ENCODE data around the gene MRPS18B. TPM values are rescaled to one million over a fixed set of nuclear protein-coding genes. Genes with fewer than 3 reads are reported as not detected.
A peak's percentile ranks its signal among the peaks of the same experiment; 100 is the strongest.

The MRPS18B gene
- total and polyA plus RNA-seq, 2 of the 13 experiments (the other 11 are each of a cell fraction or from before 2014, with no cell fraction given) = 125 to 131 TPM

DNA sequence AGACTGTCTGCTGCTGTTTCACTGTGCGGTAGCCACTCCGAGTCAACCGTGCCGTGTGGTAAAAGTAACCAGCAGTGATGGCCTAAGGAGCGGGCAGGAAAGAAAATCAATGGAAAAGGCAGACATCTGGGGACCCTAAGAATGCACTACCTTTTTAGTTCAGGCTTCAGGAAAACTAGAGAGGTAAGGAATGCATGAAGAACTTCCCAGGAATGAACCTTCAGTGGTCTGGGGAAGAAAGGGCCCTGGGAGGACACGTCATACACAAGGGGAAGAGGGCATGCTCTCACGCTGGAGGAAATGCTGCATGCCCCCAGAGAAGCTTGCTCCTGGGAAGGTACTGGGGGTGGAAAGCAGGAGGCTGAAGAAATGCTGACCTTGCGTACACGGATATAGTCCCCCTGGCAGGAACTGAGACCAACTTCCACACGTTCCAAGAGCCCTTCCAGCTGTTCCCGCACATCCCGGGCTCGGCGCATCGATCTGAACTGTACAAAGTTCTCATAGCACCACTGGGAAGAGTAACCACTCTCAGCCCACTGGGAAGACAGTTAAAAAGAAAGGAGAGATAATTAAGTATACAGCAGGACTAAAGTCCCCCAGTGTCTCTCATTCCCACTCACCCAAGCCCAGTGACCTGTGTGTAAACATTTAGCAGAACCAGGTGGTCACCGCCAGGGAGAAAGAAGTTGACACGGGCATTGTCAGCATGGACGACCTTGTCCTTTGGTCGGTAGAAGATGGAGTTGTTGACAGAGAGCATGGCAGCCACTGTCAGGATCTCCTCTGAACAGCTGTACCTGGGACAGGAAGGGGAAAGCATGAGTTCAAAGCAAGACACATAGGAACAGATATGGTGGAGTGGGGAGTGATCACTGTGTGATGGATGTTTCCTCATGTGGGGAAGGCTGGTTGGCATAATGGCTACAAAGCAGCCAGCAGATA, 37.4 kb downstream of the MRPS18B start (continued):
- TF ChIP-seq ZNF543 (CRISPR knock-in tag; IDR thresholded peaks at IDR 0.05) (no peak), MAZ (IDR thresholded peaks at IDR 0.05; ENCODE audit: borderline replicate concordance, low read depth, low read length) (no peak), MAZ (CRISPR knock-in tag; IDR thresholded peaks at IDR 0.05; ENCODE audit: low read depth) (peak; percentile 84), ZNF598 (CRISPR knock-in tag; IDR thresholded peaks at IDR 0.05; ENCODE audit: borderline replicate concordance) (peak; percentile 49; the same call in 1 of the 2 replicates), PCBP1 (IDR thresholded peaks at IDR 0.05; ENCODE audit: borderline replicate concordance, low read depth, low read length) (no peak), GFI1 (CRISPR knock-in tag; IDR thresholded peaks at IDR 0.05; ENCODE audit: borderline replicate concordance) (peak; percentile 33; the same call in 1 of the 2 replicates), AHR (CRISPR knock-in tag; IDR thresholded peaks at IDR 0.05) (no peak), TCF7 (IDR thresholded peaks at IDR 0.05; ENCODE audit: low read depth) (peak; percentile 68; the same call in 1 of the 2 replicates), HNRNPL (IDR thresholded peaks at IDR 0.05; ENCODE audit: low read depth, low read length) (no peak), BRCA1 (CRISPR knock-in tag; IDR thresholded peaks at IDR 0.05) (no peak; the same call in 1 of the 2 replicates), NFKBIZ (CRISPR knock-in tag; IDR thresholded peaks at IDR 0.05) (no peak), ZNF879 (CRISPR knock-in tag; IDR thresholded peaks at IDR 0.05) (no peak), ZNF143 (CRISPR knock-in tag; IDR thresholded peaks at IDR 0.05) (no peak; the same call in 1 of the 2 replicates), ZNF234 (CRISPR knock-in tag; conservative IDR thresholded peaks at IDR 0.05) (no peak), TRIM24 (CRISPR knock-in tag; IDR thresholded peaks at IDR 0.05) (no peak)
- TF ChIP-seq, protein P1, sequence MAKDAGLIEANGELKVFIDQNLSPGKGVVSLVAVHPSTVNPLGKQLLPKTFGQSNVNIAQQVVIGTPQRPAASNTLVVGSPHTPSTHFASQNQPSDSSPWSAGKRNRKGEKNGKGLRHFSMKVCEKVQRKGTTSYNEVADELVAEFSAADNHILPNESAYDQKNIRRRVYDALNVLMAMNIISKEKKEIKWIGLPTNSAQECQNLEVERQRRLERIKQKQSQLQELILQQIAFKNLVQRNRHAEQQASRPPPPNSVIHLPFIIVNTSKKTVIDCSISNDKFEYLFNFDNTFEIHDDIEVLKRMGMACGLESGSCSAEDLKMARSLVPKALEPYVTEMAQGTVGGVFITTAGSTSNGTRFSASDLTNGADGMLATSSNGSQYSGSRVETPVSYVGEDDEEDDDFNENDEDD (CRISPR knock-in tag; IDR thresholded peaks at IDR 0.05; ENCODE audit: borderline replicate concordance) = peak; percentile 45; the same call in 1 of the 2 replicates
- TF ChIP-seq, protein P2, sequence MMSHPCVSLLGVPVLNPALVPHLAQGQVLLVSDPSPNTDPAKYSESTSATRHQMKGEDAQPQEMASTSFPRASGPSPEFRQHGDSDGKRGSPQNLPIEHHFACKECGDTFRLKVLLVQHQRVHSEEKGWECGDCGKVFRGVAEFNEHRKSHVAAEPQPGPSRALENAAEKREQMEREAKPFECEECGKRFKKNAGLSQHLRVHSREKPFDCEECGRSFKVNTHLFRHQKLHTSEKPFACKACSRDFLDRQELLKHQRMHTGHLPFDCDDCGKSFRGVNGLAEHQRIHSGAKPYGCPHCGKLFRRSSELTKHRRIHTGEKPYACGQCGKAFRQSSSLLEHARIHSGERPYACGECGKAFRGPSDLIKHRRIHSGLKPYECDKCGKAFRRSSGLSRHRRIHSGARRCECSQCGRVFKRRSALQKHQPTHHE (CRISPR knock-in tag; IDR thresholded peaks at IDR 0.05; ENCODE audit: borderline replicate concordance) = no peak
- TF ChIP-seq, protein P3, sequence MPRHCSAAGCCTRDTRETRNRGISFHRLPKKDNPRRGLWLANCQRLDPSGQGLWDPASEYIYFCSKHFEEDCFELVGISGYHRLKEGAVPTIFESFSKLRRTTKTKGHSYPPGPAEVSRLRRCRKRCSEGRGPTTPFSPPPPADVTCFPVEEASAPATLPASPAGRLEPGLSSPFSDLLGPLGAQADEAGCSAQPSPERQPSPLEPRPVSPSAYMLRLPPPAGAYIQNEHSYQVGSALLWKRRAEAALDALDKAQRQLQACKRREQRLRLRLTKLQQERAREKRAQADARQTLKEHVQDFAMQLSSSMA (CRISPR knock-in tag; IDR thresholded peaks at IDR 0.05) = peak; percentile 78
- TF ChIP-seq, protein P4, sequence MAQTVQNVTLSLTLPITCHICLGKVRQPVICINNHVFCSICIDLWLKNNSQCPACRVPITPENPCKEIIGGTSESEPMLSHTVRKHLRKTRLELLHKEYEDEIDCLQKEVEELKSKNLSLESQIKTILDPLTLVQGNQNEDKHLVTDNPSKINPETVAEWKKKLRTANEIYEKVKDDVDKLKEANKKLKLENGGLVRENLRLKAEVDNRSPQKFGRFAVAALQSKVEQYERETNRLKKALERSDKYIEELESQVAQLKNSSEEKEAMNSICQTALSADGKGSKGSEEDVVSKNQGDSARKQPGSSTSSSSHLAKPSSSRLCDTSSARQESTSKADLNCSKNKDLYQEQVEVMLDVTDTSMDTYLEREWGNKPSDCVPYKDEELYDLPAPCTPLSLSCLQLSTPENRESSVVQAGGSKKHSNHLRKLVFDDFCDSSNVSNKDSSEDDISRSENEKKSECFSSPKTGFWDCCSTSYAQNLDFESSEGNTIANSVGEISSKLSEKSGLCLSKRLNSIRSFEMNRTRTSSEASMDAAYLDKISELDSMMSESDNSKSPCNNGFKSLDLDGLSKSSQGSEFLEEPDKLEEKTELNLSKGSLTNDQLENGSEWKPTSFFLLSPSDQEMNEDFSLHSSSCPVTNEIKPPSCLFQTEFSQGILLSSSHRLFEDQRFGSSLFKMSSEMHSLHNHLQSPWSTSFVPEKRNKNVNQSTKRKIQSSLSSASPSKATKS (CRISPR knock-in tag; IDR thresholded peaks at IDR 0.05) = no peak
- TF ChIP-seq, protein P5, sequence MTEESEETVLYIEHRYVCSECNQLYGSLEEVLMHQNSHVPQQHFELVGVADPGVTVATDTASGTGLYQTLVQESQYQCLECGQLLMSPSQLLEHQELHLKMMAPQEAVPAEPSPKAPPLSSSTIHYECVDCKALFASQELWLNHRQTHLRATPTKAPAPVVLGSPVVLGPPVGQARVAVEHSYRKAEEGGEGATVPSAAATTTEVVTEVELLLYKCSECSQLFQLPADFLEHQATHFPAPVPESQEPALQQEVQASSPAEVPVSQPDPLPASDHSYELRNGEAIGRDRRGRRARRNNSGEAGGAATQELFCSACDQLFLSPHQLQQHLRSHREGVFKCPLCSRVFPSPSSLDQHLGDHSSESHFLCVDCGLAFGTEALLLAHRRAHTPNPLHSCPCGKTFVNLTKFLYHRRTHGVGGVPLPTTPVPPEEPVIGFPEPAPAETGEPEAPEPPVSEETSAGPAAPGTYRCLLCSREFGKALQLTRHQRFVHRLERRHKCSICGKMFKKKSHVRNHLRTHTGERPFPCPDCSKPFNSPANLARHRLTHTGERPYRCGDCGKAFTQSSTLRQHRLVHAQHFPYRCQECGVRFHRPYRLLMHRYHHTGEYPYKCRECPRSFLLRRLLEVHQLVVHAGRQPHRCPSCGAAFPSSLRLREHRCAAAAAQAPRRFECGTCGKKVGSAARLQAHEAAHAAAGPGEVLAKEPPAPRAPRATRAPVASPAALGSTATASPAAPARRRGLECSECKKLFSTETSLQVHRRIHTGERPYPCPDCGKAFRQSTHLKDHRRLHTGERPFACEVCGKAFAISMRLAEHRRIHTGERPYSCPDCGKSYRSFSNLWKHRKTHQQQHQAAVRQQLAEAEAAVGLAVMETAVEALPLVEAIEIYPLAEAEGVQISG (CRISPR knock-in tag; IDR thresholded peaks at IDR 0.05) = peak; percentile 90

Data from HepG2 (cell line).